MM.1S (cell line): ENCODE data around the gene OR2V2.
"Not testable (repeated sequence)": the region's sequence is repeated elsewhere in the genome, so short reads cannot be mapped to it uniquely, and the experiment has no call there.

Source experiments
- DNase-seq: peaks from one replicate; pipeline ENCODE4 v3.0.0-alpha.2; 2015
- H2AFZ ChIP-seq: fragments of 300-600 bp; sonication (generic); 2 replicates; pipeline ENCODE4 v1.6.0; 2016; ENCODE audit warnings: antibody characterized with exemption, low read length
- H3F3A ChIP-seq: fragments of 300-600 bp; sonication (generic); 2 replicates; pipeline ENCODE4 v1.6.1; 2016; ENCODE audit warnings: mild to moderate bottlenecking, antibody characterized with exemption, low read length, moderate library complexity, mixed read lengths; ENCODE audit not compliant: insufficient read depth
- H3K27ac ChIP-seq: fragments of 300-600 bp; sonication (generic); 2 replicates; pipeline ENCODE4 v1.5.1; 2016; ENCODE audit warnings: mild to moderate bottlenecking, low read length
- H3K27me3 ChIP-seq: fragments of 300-600 bp; sonication (generic); replicated peaks from 2 replicates; pipeline ENCODE4 v1.6.0; 2016; ENCODE audit warnings: low read length; ENCODE audit not compliant: insufficient read depth
- H3K36me3 ChIP-seq: fragments of 300-600 bp; sonication (generic); replicated peaks from 2 replicates; pipeline ENCODE4 v1.6.1; 2016; ENCODE audit warnings: mild to moderate bottlenecking, low read length, mixed read lengths; ENCODE audit not compliant: insufficient read depth
- H3K4me1 ChIP-seq: fragments of 300-600 bp; sonication (generic); 2 replicates; pipeline ENCODE4 v1.6.1; 2016; ENCODE audit warnings: low read length, mixed read lengths
- H3K4me2 ChIP-seq: fragments of 300-600 bp; sonication (generic); 2 replicates; pipeline ENCODE4 v1.6.0; 2016; ENCODE audit warnings: low read depth, low read length
- H3K4me3 ChIP-seq: fragments of 300-600 bp; sonication (generic); 2 replicates; pipeline ENCODE4 v1.5.1; 2016; ENCODE audit warnings: low read length, mixed read lengths
- H3K79me2 ChIP-seq: fragments of 300-600 bp; sonication (generic); 2 replicates; pipeline ENCODE4 v1.6.1; 2016; ENCODE audit warnings: mixed run types, low read length, mixed read lengths
- H3K9ac ChIP-seq: fragments of 300-600 bp; sonication (generic); 2 replicates; pipeline ENCODE4 v1.6.1; 2016; ENCODE audit warnings: low read length, mixed read lengths
- H3K9me2 ChIP-seq: fragments of 300-600 bp; sonication (generic); replicated peaks from 2 replicates; pipeline ENCODE4 v1.6.1; 2016; ENCODE audit warnings: mild to moderate bottlenecking, low read length, mixed read lengths; ENCODE audit not compliant: insufficient read depth
- H3K9me3 ChIP-seq: fragments of 300-600 bp; sonication (generic); replicated peaks from 2 replicates; pipeline ENCODE4 v1.6.1; 2016; ENCODE audit warnings: mild to moderate bottlenecking, low read length, mixed read lengths; ENCODE audit not compliant: insufficient read depth
- H4K20me1 ChIP-seq: fragments of 300-600 bp; sonication (generic); 2 replicates; pipeline ENCODE4 v1.6.1; 2016; ENCODE audit warnings: mild to moderate bottlenecking, low read length, moderate library complexity, mixed read lengths; ENCODE audit not compliant: insufficient read depth
- CTCF ChIP-seq: fragments of 300-600 bp; sonication (generic); IDR thresholded peaks from 2 replicates; pipeline ENCODE4 v1.5.1; 2016; ENCODE audit warnings: antibody characterized with exemption, low read length, mixed read lengths
- EZH2 ChIP-seq: fragments of 300-600 bp; sonication (generic); optimal IDR thresholded peaks from 2 replicates; pipeline ENCODE3; 2017; ENCODE audit warnings: low read depth, mild to moderate bottlenecking, antibody characterized with exemption, low read length, mixed read lengths
- EZH2phosphoT487 ChIP-seq: fragments of 300-600 bp; sonication (generic); IDR thresholded peaks from 2 replicates; pipeline ENCODE4 v1.6.1; 2018; ENCODE audit warnings: antibody characterized with exemption, low read length

Gene OR2V2

GRCh38 chr5:181146927-181147636 lies at the start of gene OR2V2:
TSS of gene OR2V2 (plus strand) at chr5:181147586. CDS start at chr5:181154943, 7,357 bp downstream.
- not testable (repeated sequence) for H3K4me1 ChIP-seq, H2AFZ ChIP-seq, H3K9ac ChIP-seq, H3K79me2 ChIP-seq, H3K36me3 ChIP-seq, H3K9me2 ChIP-seq, DNase-seq, H3K9me3 ChIP-seq, H3F3A ChIP-seq, H4K20me1 ChIP-seq, H3K27ac ChIP-seq, H3K4me3 ChIP-seq, H3K4me2 ChIP-seq
- peaks cover 17% of the 10 kb centered on the region; the same call in 1 of the 2 replicates for H3K27me3 ChIP-seq

- H3K27me3 ChIP-seq, H3K9me3 ChIP-seq, H3K4me1 ChIP-seq, H3K9ac ChIP-seq, H4K20me1 ChIP-seq, DNase-seq, H3K27ac ChIP-seq, H3F3A ChIP-seq, H3K4me2 ChIP-seq, H3K79me2 ChIP-seq, H2AFZ ChIP-seq, H3K36me3 ChIP-seq, H3K4me3 ChIP-seq, H3K9me2 ChIP-seq: not testable (repeated sequence)
These were observed 49.5 kb upstream of the OR2V2 start for GRCh38 chr5:181097759-181098491.

- H3F3A ChIP-seq, result no peaks in the 10 kb centered on the region
- H2AFZ ChIP-seq, result no peak overlapping the region
- no peak for DNase-seq
- H3K79me2 ChIP-seq, result no peaks in the 10 kb centered on the region
- no peaks in the 10 kb centered on the region for H4K20me1 ChIP-seq
- H3K9ac ChIP-seq, result no peak overlapping the region
- no peak overlapping the region for H3K4me2 ChIP-seq
- H3K27me3 ChIP-seq, result no peaks in the 10 kb centered on the region
- no peaks in the 10 kb centered on the region for H3K36me3 ChIP-seq
- no peaks in the 10 kb centered on the region for H3K9me2 ChIP-seq
- no peak overlapping the region for H3K27ac ChIP-seq
- H3K9me3 ChIP-seq, result no peaks in the 10 kb centered on the region
- TF ChIP-seq EZH2phosphoT487 (no peak), EZH2 (no peak), CTCF (no peak)
- H3K4me1 ChIP-seq, result no peaks in the 10 kb centered on the region
- H3K4me3 ChIP-seq, result no peak overlapping the region
These were observed 48.4 kb upstream of the OR2V2 start for GRCh38 chr5:181098762-181099601.

GRCh38 chr5:181099602-181100086 lies 47.7 kb upstream of the OR2V2 start:
- Histone ChIP-seq H3K9me2 (no peaks in the 10 kb centered on the region), H3K79me2 (no peaks in the 10 kb centered on the region), H4K20me1 (no peaks in the 10 kb centered on the region), H3K27ac (no peak overlapping the region), H3K4me3 (no peak overlapping the region), H3F3A (no peaks in the 10 kb centered on the region), H3K9me3 (no peaks in the 10 kb centered on the region), H3K36me3 (no peaks in the 10 kb centered on the region), H3K4me2 (no peak overlapping the region), H3K4me1 (no peaks in the 10 kb centered on the region), H3K9ac (no peak overlapping the region), H3K27me3 (no peaks in the 10 kb centered on the region; the same call in 1 of the 2 replicates), H2AFZ (no peak overlapping the region)
- TF ChIP-seq CTCF (no peak), EZH2 (no peak), EZH2phosphoT487 (no peak)
- no peak for DNase-seq
